Subcutaneous adipose tissue (tissue), 4 donors: ENCODE results near the gene LARGE1. TPM values are rescaled to one million over a fixed set of nuclear protein-coding genes. Genes with fewer than 3 reads are reported as not detected.

Source experiments
- CTCF ChIP-seq: fragments of 450-650 bp; IDR thresholded peaks from one replicate; pipeline ENCODE4 v1.5.1; 2016; ENCODE audit warnings: low read depth, mild to moderate bottlenecking, control low read depth, antibody characterized with exemption, moderate library complexity
- total RNA-seq, 4 donors: library from RNA; depleted of rRNA; stranded (reverse); fragments of >200 nt; gene quantifications; one replicate each; pipeline ENCODE4 v1.1.0, GENCODE V29; 2016

The LARGE1 gene
- total RNA-seq, 4 donors from 2014 or later = 19.4 to 28.8 (median 22.1) TPM

- TF ChIP-seq CTCF = no peak
These were observed 182.6 kb downstream of the LARGE1 start for GRCh38 chr22:33737662-33738061.

GRCh38 chr22:33735978-33736377, 184.3 kb downstream of the LARGE1 start:
- no peak for TF ChIP-seq CTCF

GRCh38 chr22:33728847-33729246, 191.4 kb downstream of the LARGE1 start:
- no peak for TF ChIP-seq CTCF

- TF ChIP-seq CTCF = no peak
These were observed 194.0 kb downstream of the LARGE1 start for GRCh38 chr22:33726294-33726734.

- no peak for TF ChIP-seq CTCF
These were observed 196.4 kb downstream of the LARGE1 start for GRCh38 chr22:33723915-33724314.

GRCh38 chr22:33722816-33723215, 197.5 kb downstream of the LARGE1 start:
- TF ChIP-seq CTCF = no peak

- TF ChIP-seq CTCF = no peak
These were observed 200.0 kb downstream of the LARGE1 start for GRCh38 chr22:33720166-33720878.
